GM19455 (cell line): ENCODE measurements around the gene TEKT2.

Experiments
- ATAC-seq: cut with Tn5 transposase; IDR thresholded peaks from one replicate; pipeline ENCODE4 v1.9.1; 2021; ENCODE audit not compliant: unreplicated experiment

The TEKT2 gene

GRCh38 chr1:36087233-36088123, 3.6 kb downstream of the TEKT2 start:
- no peak for ATAC-seq

GRCh38 chr1:36088265-36088576, 4.3 kb downstream of the TEKT2 start:
- no peak for ATAC-seq

GRCh38 chr1:36088577-36089392, 4.9 kb downstream of the TEKT2 start, which contains the start of gene ADPRS:
TSS of gene ADPRS (plus strand) at chr1:36088892. CDS start at chr1:36088905, 13 bp downstream.
- ATAC-seq = peak; percentile 75

GRCh38 chr1:36089393-36090121, 5.7 kb downstream of the TEKT2 start:
- ATAC-seq = no peak

GRCh38 chr1:36091141-36091540, 7.2 kb downstream of the TEKT2 start:
- no peak for ATAC-seq

GRCh38 chr1:36091698-36092097, 7.8 kb downstream of the TEKT2 start:
- ATAC-seq = no peak

- ATAC-seq = no peak
These were observed 8.4 kb downstream of the TEKT2 start for GRCh38 chr1:36092166-36092797.

GRCh38 chr1:36092798-36093185, 8.9 kb downstream of the TEKT2 start:
- ATAC-seq = no peak

GRCh38 chr1:36093226-36093625, 9.3 kb downstream of the TEKT2 start:
- no peak for ATAC-seq

GRCh38 chr1:36093929-36094328, 10.0 kb downstream of the TEKT2 start:
- no peak for ATAC-seq

- no peak for ATAC-seq
These were observed 10.7 kb downstream of the TEKT2 start for GRCh38 chr1:36094621-36095061.

GRCh38 chr1:36095760-36096405, 12.0 kb downstream of the TEKT2 start:
- ATAC-seq = no peak

GRCh38 chr1:36096500-36097432, 12.9 kb downstream of the TEKT2 start:
- ATAC-seq = no peak

- ATAC-seq = no peak
These were observed 14.0 kb downstream of the TEKT2 start for GRCh38 chr1:36097693-36098585.

GRCh38 chr1:36098650-36099365, 14.9 kb downstream of the TEKT2 start:
- ATAC-seq = no peak

- ATAC-seq = no peak
These were observed 15.9 kb downstream of the TEKT2 start for GRCh38 chr1:36099681-36100341.

GRCh38 chr1:36100376-36100775, 16.5 kb downstream of the TEKT2 start:
- ATAC-seq = no peak
